HUES48 (cell line): ENCODE measurements around the gene GUK1.
"Not testable (repeated sequence)": the region's sequence is repeated elsewhere in the genome, so short reads cannot be mapped to it uniquely, and the experiment has no call there.

Experiments
- H3K27ac ChIP-seq: one replicate; pipeline ENCODE4 v1.7.0; 2013; ENCODE audit warnings: low read depth, low read length, inconsistent platforms
- H3K27me3 ChIP-seq: 2 replicates; pipeline ENCODE4 v1.6.1; 2013; ENCODE audit warnings: mild to moderate bottlenecking, low read length; ENCODE audit not compliant: control insufficient read depth, insufficient read depth
- H3K36me3 ChIP-seq: 2 replicates; pipeline ENCODE4 v1.6.1; 2013; ENCODE audit warnings: low read length; ENCODE audit not compliant: control insufficient read depth, insufficient read depth
- H3K4me1 ChIP-seq: 2 replicates; pipeline ENCODE4 v1.6.1; 2013; ENCODE audit warnings: mild to moderate bottlenecking, low read length; ENCODE audit not compliant: control insufficient read depth, insufficient read depth
- H3K4me3 ChIP-seq: 2 replicates; pipeline ENCODE4 v1.5.1; 2013; ENCODE audit warnings: mild to moderate bottlenecking, low read depth, low read length
- H3K9ac ChIP-seq: 2 replicates; pipeline ENCODE4 v1.6.1; 2013; ENCODE audit warnings: mild to moderate bottlenecking, low read depth, low read length, moderate library complexity
- H3K9me3 ChIP-seq: 2 replicates; pipeline ENCODE4 v1.6.1; 2013; ENCODE audit warnings: low read length; ENCODE audit not compliant: control insufficient read depth, insufficient read depth

Gene GUK1

GRCh38 chr1:228165372-228166169 is 25.5 kb downstream of the GUK1 start, which contains the start of gene IBA57:
TSS of gene IBA57 (plus strand) at chr1:228165804. CDS start at chr1:228165817, 13 bp downstream.
- H3K4me1 ChIP-seq = peaks cover 11% of the 10 kb centered on the region; the same call in 1 of the 2 replicates
- H3K27me3 ChIP-seq = 0 out of 2 replicates have a peak, but pooled peaks cover 2% of the 10 kb centered on the region
- H3K36me3 ChIP-seq = no peaks in the 10 kb centered on the region
- H3K9me3 ChIP-seq = no peaks in the 10 kb centered on the region
- peak within 1 kb of the TSS; percentile 96 for H3K9ac ChIP-seq
- H3K27ac ChIP-seq = peak within 1 kb of the TSS; percentile 100
- H3K4me3 ChIP-seq = peak within 1 kb of the TSS; percentile 66

GRCh38 chr1:228166170-228166936 is 26.3 kb downstream of the GUK1 start:
- Histone ChIP-seq H3K36me3 (no peaks in the 10 kb centered on the region), H3K9ac (peak overlapping the region; percentile 16), H3K4me1 (peaks cover 11% of the 10 kb centered on the region; the same call in 1 of the 2 replicates), H3K9me3 (no peaks in the 10 kb centered on the region), H3K4me3 (peak overlapping the region; percentile 66), H3K27me3 (0 out of 2 replicates have a peak, but pooled peaks cover 2% of the 10 kb centered on the region), H3K27ac (peak overlapping the region; percentile 100)

- Histone ChIP-seq H3K27ac (no peak overlapping the region), H3K9ac (no peak overlapping the region), H3K9me3 (no peaks in the 10 kb centered on the region), H3K4me1 (no peaks in the 10 kb centered on the region), H3K4me3 (no peak overlapping the region), H3K36me3 (no peaks in the 10 kb centered on the region), H3K27me3 (no peaks in the 10 kb centered on the region)
Observed at GRCh38 chr1:228168563-228169270, 28.6 kb downstream of the GUK1 start.

- no peaks in the 10 kb centered on the region for H3K36me3 ChIP-seq
- no peaks in the 10 kb centered on the region for H3K27me3 ChIP-seq
- no peak overlapping the region for H3K4me3 ChIP-seq
- no peaks in the 10 kb centered on the region for H3K4me1 ChIP-seq
- no peak overlapping the region for H3K9ac ChIP-seq
- H3K9me3 ChIP-seq = no peaks in the 10 kb centered on the region
- H3K27ac ChIP-seq = no peak overlapping the region
Observed at GRCh38 chr1:228169345-228169744, 29.3 kb downstream of the GUK1 start.

GRCh38 chr1:228170666-228171065 is 30.6 kb downstream of the GUK1 start:
- no peak overlapping the region for H3K27ac ChIP-seq
- no peaks in the 10 kb centered on the region for H3K36me3 ChIP-seq
- H3K4me1 ChIP-seq = no peaks in the 10 kb centered on the region
- no peaks in the 10 kb centered on the region for H3K9me3 ChIP-seq
- no peak overlapping the region for H3K9ac ChIP-seq
- no peaks in the 10 kb centered on the region for H3K27me3 ChIP-seq
- H3K4me3 ChIP-seq = no peak overlapping the region

- H3K4me1 ChIP-seq = no peaks in the 10 kb centered on the region
- no peak overlapping the region for H3K27ac ChIP-seq
- no peaks in the 10 kb centered on the region for H3K27me3 ChIP-seq
- no peaks in the 10 kb centered on the region for H3K36me3 ChIP-seq
- no peak overlapping the region for H3K9ac ChIP-seq
- no peaks in the 10 kb centered on the region for H3K9me3 ChIP-seq
- no peak overlapping the region for H3K4me3 ChIP-seq
Observed at GRCh38 chr1:228171221-228171891, 31.3 kb downstream of the GUK1 start.

- H3K27ac ChIP-seq = no peak overlapping the region
- H3K9ac ChIP-seq = no peak overlapping the region
- H3K36me3 ChIP-seq = no peaks in the 10 kb centered on the region
- no peaks in the 10 kb centered on the region for H3K27me3 ChIP-seq
- no peak overlapping the region for H3K4me3 ChIP-seq
- H3K4me1 ChIP-seq = no peaks in the 10 kb centered on the region
- no peaks in the 10 kb centered on the region for H3K9me3 ChIP-seq
Observed at GRCh38 chr1:228172591-228173527, 32.8 kb downstream of the GUK1 start.

GRCh38 chr1:228173528-228174481 is 33.7 kb downstream of the GUK1 start:
- H3K9ac ChIP-seq, H3K27me3 ChIP-seq, H3K36me3 ChIP-seq, H3K9me3 ChIP-seq, H3K4me1 ChIP-seq, H3K27ac ChIP-seq: not testable (repeated sequence)
- peak overlapping the region; percentile 47; the same call in 1 of the 2 replicates for H3K4me3 ChIP-seq
